SHP77 treated with DMSO at 0.1 percent for 48 hours (cell line): ENCODE measurements around the gene GFPT2.
"Not testable (repeated sequence)": the region's sequence is repeated elsewhere in the genome, so short reads cannot be mapped to it uniquely, and the experiment has no call there.

ENCODE experiments used
- DNase-seq: peaks from one replicate; lab custom pipeline; 2025; lab: John Stamatoyannopoulos, UW

The GFPT2 gene

DNA sequence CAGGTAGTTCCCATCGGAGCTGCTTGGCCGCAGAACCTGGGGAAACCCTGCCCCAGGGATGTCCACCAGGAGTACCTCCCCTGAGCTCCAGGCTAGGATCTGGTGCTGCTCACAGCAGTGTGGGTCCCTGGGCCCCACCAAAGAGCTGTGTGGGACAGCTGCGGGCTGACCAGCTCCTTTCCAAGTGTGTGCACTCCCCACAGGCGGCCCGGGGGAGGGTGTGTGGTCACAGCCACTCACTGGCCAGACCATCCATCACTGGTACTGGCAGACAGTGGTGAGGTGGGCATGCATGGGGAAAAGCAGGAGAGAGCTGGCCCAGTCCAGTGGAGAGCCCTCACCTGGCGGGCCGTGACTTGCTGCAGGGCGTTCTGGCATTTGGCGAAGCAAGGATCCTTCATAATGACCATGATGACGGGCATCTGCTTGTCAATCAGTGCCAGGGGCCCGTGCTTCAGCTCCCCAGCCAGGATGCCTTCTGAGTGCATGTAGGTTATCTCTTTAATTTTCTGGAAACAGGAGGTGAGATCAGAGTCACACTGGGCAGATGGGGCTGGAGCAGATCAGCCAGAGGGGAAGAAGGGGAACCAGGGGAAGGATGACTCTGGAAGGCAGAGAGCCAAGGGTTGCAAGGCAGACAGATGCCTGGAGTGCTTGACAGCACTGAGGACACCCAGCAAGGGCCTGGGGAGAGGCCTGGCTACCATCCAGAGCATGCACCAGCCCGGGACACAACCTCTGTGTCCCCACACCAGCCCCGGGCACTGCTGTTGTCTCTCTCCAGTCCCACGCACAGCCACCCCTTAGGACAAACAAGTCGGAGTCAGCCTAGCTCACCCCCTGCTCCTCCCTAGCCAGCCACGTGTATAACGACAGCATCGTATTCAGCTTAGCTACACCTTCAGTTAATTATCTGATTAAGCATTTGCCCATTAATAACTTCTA, 48.4 kb downstream of the GFPT2 start:
- DNase-seq: no peak

DNA sequence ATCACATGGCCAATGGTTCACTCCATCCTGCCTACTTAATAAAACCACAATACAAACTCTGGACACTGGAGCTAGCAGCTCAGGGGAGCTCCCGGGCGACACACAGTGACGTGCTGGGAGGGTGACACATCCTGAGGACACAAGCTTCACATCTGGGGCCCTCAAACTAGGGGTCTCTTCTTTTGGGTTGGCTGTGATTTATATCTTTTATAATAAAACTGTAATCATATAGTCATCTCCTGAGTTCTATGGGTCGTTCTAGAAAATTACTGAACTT, 49.2 kb downstream of the GFPT2 start:
- no peak for DNase-seq

DNA sequence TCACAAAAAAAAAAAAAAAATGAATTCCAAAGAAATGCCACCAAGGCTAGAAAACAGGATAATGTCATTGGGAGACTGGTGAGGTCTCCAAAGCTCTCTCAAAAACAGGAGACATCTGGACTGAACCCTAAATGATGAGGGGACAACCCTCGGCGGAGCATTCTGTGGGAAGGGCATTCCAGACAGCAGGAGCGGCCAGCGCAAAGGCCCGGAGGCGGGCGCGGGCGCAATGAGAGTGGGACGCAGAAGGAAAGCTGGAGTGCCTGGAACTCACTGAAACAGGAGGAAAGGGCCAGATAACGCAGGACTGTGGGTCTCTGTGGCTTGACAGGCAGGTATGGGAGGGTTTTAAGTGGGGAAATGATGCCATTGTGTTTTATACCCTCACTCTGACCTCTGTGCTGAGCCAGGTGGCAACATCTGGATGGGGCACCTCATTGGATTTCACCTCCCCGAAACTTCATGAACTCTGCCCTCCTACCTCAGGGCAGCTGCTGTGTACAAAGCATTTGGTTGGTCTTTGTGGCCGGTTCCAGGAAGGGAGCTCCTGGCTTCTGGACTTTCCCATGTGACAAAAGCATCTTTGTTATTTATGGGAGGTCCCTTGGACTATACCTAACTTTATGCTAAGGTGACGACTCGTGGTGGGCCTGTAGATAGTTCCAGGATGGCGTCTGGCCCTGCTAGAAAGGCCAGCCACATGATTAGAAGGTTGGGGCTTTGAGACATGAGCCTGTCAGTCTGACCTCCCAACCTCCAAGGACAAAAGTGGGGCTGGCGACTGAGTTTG, 49.7 kb downstream of the GFPT2 start:
- no peak for DNase-seq

DNA sequence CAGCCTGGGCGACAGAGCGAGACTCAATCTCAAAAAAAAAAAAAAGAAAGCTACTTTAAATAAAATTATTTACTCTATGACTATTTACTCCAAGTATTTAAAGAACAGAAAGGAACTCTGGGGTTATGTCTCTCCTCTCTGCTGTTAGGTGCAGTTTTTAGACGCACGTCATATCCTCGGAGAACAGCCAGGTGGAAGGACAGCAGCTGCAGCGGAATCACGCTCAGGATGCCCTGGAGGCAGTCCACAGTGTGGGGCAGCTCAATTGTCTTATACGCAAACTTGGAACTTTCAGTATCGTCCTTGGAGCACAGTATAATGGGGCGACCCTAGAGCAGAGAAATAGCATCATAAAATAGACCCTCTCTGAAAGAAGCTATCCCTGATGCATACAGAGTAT, 50.9 kb downstream of the GFPT2 start:
- no peak for DNase-seq

DNA sequence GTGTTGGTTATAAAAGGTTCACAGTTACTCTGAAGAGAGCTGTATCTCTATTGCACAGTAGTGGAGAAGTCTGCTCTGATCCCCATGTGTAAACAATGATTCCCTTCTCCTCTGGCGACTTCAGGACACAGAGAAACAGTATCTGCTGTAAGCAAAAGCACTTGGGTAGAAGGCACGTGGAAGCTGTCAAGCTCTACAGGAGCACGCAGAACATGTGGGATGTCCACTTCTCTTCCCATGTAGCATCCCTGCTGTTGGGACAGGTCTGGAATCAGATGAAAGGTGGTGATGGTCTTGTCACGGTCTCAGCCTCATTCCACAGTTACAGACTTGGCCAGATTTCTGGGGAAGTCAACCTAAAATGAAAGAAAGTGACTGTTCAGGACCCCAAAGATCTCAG, 51.9 kb downstream of the GFPT2 start:
- no peak for DNase-seq

DNA sequence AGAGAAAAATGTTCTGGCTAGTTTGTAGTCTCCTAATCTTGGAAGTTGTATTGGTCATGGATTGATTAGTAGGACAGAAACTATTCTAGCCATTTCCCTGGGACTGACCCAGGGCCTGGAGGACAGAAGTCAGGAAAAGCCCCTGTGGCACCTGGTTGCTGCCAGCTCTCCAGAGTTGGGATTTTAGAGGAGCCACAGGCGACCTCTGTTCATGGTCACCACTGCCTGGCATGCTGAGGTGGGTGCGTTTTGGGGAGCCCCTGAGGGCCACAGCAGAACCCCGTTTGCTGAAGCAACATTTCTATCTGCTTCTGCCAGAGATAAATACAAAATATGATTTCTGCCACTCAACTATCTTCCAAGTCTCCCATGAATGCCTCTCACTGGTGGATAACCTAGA, 53.6 kb downstream of the GFPT2 start:
- no peak for DNase-seq

DNA sequence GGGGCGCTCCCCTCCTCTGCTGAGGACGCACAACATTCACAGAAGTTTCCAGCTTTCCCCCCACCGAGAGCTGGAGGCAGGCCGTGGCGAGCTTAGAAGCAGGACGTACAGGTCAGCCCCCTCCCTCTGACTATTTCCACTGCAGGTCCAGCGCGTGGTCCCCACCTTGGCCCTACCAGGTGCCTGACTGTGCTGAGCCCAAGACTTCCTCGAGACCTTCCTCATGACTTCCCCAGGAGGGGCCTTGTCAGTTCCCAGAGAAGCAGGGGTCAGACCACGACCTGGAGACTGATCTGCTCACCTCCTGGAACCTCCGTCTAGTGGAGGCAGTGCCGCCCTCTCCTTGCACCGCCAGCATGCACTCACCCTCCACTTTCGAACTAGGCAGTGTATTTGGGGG, 54.1 kb downstream of the GFPT2 start:
- DNase-seq: not testable (repeated sequence)

DNA sequence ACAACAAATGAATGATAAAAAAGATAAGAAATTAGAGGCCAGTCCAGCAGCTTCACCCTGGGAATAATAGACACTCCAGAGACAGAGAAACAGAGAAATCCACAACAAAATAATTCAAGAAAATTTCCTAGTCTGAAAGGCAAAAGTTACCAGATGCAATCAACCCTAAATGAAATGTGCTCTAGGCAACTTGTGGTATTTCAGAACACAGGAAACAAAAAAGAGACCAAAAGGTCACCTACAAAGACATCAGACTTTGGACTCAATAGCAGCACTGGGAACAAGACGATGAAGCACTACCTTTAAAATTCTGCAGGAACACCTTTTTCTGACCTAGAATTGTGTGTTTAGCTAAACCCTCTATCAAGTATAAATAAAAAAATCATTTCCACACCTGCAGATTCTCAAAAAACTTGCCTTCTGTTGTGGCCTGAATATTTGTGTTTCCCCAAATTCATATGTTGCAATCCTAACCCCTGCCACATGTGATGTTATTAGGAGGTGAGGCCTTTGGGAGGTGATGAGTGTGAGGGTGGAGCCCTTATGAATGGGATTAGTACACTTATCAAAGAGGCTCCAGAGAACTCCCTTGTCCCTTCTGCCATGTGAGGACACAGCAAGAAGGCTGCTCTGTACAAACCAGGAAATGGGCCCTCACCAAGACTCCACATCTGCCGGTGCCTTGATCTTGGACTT, 55.4 kb downstream of the GFPT2 start:
- no peak for DNase-seq

DNA sequence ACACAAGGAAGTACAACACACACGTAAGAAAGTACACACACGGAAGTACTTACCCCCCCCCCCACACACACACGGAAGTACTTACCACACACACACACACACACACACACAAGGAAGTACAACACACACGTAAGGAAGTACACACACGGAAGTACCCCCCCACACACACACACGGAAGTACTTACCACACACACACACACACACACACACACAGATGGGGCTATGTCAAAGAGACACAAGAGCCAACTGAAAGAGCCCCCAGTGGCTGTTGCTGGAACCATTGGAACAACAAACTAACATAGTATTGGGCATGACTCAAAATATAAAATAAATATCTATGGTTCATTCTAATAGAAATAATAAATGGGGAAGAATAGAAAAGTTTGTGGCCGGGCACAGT, 56.4 kb downstream of the GFPT2 start:
- no peak for DNase-seq

DNA sequence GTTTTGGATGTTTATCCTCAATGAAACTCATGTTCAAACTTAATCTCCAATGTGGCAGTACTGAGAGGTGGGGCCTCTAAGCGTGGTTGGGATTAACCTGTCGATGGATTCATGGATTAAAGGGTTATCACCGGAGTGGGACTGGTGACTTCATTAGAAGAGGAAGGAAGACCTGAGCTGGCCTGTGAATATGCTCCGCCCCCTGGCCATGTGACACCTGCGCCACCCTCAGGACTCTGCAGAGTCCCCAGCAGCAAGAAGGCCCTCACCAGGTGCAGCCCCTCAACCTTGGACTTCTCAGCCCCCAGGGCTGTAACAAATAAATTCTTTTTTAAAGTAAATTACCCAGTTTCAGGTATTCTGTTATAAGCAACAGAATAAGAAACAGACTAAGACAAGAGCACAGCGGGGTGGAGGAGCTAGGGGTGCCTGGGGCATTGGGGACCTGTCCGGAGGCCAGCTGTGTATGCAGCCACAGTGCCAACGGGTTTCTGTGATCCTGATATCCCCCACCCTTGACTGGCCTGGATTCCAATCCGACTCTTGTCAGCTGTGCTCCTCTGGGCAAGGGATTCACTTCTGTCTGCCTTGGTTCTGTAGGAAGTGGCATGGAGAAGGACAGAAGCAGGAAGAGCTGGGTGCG, 58.1 kb downstream of the GFPT2 start:
- DNase-seq: no peak

DNA sequence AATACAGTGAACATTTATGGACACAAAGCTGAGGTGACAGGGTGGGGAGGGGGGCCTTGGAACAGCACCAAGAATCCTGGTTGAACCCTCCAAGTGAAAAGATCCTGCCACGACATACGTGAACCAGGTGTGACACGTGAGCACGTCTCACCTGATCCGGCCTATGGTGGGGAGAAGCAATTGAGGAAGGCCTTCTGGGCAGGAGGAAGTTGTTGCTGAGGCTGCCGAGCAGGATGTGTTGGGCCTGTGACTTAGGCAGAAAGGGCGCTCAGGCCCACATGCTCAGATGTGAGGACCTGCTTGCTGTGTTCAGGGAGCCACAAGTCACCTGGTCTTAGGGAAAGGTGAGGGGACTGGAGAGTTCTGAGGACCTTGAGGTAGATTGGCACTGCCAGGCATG, 58.7 kb downstream of the GFPT2 start:
- DNase-seq: no peak

DNA sequence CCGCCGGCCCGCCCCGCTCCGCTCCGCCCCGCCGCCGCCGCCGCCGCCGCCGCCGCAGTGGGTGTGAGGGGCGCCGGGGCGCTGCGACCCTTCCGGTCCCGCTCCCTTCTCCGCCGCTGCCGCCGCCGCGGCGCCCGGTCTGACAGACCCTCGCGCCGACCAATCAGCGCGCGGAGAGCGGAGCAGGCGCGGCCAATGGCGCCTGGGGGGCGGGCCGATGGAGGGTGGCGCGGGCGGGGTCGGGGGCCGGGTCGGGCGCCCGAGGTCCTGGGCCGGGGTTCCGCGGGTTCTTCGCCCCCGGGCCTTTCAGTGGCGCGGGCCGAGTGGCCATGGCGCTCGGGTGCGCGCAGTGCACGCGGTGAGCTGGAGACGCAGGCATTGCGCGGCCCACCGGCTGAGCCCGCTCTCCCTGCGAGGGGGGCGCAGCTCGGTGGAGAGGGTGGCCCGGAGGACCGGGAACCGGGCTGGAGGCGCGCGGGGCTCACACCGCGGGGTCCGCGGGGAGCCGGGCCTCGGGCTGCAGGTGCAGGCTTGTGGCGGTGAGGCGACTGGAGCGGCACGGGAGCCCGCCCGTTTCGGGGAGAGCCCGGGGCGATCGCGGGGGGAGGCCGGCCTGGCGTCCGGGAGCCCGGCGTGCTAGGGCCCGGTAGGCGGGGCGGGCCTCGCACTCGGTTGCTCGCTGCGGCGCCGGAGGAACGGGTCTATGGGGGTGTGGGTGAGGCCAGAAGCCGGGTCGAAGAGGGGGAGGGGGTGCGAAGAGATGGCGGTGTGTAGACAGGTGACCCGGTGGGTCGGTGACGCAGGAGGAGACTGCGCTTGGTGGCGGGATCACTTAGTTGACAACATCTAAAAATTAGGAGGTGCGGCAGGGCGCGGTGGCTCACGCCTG, 60.9 kb downstream of the GFPT2 start, which contains the start of gene MAPK9:
Gene MAPK9 (minus strand): TSS at position 141 of the 889 bp plus-strand sequence. CDS start 11,522 bp downstream, outside the sequence.
- DNase-seq: no peak

DNA sequence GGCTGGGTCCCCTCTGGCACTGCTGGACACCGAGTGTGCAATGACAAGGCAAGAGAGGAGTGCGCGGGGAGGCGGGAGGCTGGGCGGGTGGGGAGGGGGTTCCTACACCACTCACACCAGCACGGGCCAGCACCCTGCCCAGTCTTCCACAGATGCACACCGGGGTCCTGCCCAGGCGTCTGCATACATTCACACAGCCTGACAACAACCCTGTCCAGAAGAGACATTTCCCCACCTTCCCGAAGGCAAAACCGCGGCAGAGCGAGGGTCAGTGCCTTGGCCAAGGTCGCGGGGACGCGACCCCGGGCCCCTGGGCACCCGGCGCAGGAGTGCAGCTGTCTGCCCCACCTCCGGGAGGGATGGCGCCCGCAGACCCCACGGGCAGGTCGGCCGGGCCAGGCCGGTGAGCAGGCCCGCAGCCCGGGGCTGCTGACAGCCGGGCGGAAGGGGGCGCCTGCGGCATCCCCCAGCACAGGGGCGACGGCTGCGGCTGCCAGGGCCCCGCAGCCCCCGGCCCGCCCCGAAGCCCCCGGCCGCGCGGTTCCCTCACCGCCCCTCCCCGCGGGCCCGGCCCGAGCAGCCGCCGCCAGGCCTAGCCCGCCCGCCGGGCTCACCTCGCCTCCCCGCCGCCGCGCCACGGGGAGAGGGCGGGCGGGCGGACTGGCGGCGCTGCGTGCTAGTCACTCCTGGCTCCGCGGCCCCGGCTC, 61.7 kb downstream of the GFPT2 start:
- no peak for DNase-seq

DNA sequence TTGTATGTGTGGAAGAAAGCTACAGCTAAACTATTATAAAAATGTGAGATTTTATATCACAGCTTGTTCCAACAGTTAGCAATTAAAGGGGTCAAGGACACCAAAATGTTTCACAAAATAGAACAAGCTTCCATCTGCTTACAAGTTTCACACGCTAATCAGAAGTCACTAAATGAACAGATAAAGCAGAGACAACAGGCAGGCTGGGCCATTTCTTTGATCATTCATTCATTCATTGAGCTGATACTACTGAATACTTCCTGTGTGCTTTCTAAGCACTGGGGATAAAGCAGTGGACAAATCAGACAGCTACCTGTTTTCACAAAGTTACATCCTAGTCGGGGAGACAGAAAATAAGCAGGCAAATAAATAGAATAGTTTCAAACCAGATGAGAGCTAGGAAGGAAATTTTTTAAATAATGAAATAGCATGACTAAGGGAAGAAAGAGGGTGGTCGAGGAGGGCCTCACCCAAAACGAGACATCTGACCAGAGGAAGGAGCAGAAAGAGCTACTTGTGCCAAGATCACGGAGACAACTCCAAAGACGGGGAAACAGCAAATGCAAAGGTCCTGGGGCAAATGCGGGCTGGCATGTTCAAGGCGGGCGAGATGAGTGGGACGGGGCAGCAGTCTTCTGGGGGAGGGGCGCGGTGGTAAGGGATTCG, 62.4 kb downstream of the GFPT2 start:
- DNase-seq: no peak

DNA sequence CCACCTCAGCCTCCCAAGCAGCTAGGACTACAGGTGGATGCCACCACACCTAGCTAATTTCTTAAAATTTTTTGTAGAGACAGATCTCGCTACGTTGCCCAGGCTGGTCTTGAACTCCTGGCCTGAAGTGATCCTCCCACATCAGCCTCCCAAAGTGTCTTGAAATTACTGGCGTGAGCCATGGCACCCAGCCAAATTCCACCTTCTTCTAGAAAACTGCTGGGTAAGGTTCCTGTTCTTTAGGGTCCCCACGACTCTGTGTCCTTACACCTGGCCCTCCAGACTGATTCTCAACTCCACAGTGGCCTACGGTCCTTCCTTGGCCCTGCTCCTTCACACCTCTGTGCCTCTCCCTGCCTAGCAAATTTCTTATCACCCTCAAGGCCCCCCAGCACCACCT, 63.2 kb downstream of the GFPT2 start:
- no peak for DNase-seq

DNA sequence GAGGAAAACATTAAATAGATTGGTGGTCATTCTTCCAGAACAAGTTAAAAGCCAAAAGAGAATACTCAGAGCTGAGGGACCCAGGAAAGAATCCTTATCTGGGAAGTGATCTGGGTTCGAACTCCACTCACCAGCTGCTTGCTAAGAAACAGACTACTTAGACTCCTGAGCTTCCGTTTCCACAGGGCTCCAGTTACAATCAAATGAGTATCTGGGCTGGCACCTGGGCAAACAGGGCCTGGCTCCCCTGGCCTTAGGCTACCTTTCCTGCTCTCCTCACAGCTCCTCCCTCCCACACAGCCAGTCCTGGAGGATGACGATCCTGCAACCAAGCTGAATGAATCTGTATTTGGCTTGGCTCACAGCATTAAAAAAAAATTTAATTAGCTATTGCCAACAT, 63.7 kb downstream of the GFPT2 start:
- no peak for DNase-seq

DNA sequence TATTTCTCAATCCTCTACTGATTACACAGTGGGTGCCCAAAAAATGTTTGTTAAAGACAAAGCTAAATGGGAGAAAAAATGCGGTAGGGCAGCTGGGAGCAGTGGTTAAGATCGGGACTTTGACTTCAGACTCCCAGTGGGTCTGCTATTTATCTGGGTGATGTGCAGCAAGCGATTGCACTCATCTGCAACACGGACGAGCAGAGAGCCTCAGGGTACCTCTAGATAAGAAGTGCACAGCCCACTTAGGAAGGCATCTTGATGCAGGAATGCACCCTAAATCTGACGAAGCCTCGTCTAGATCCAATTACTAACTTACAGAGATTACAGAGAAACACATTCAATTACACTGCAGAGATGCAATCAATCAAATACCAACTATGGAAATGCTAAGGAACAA, 65.3 kb downstream of the GFPT2 start:
- no peak for DNase-seq

DNA sequence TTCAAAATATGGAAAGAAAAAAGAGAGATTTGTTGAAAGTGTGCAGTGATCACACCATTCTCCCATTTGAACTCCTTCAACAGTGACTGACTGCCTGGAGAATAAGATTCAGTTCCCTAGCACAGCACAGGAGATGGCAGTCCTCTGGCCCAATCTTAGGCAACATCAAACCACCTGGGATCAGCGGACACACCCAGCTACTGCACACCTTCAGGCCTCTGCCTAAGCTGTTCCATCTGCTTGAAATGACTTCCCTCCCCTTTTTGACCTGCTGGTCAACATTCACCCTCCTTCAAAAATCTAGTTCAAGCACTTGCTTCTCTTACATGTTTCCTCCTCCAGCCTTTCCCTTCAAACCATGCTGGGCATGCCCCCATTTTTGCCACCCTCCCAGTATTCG, 65.7 kb downstream of the GFPT2 start:
- DNase-seq: no peak

DNA sequence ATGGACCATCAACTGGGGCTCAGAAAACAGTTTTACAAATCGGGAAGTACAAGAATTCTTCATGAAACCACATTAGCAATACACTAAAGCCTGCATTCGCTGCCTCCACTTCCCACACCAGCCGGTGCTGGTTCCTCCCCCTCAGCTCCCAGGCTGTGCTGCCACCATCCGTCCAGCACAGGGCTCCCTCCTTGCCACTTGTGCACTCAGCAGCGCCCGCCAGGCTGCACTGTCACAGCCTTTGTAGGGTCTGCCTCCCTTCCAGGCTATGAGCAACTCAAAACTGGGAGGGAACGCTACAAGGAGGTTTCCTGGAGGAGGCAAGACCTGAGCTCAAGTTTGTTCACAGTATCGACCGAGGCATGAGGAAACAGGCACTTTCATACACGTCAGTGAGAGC, 69.0 kb downstream of the GFPT2 start:
- DNase-seq: no peak

DNA sequence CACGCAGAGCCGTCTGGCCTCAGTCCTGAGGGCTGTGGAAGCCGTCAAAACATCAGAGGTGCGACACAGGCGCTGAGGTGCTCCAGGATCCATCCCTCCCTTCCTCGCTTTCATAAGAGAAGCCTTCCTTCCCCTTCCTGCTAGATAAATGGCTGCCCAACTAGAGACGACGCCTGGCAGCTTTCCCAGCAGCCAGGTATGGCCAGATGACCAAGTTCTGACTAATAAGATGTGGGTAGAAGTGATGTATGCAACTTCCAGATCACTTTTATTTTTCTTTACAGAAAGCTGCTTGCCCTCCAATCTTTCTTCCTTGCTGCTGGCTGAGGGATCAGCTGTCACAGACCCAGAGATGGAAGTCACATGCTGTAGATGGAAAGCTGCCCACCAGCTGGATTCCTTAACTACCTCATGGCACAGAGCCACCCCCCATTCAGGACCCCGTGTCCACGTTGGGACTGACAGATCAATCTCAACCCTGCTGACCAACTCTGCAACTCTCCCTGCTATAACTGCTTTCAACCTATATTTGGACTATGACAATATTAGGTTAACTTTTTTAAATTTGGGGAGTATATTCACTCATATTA, 70.0 kb downstream of the GFPT2 start:
- DNase-seq: no peak
